ENCODE results near the gene FGD6. TPM values are rescaled to one million over a fixed set of nuclear protein-coding genes. Genes with fewer than 3 reads are reported as not detected.

Gene FGD6
- total and polyA plus RNA-seq, 9 donors = 4.5 to 18.7 (median 15.2) TPM

DNA sequence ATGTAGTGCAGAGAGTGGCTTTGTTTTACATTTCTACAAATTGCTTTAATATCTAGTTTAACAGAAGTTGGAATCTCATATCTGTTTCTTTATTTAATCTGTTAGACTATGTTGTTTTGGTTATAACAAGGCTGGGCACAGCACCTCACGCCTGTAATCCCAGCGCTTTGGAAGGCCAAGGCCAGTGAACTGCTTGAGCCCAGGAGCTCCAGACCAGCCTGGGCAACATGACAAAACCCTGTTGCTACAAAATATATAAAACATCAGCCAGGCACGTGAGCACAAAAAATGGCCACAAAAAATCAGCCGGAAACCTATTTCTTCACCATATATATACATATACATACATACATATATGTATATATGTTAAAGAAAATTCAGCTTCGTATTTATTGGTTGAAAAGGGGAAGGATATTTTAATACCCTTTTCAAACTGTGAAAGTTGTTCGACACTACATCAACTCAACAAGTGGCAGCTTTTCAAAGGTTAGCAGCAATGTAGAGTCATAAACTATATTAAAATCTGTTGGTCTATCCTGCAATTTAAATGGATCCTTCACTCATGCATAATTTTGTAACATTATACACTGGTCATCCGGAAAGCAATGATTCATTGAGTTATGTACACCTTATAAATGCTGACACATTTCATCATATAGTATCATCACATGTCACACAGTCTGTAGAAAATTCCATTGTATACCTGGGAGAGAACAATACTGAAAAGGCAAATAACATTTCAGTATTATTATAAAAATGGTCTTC, 151.0 kb downstream of the FGD6 start:
- Histone ChIP-seq H3K27me3 (no peaks in the 10 kb centered on the region), H3K4me3 (no peak overlapping the region), H3K4me1 (ENCODE audit: insufficient read depth) (peaks cover 1% of the 10 kb centered on the region), H3K36me3 (no peaks in the 10 kb centered on the region), H3K27ac (no peak overlapping the region), H3K9me3 (no peaks in the 10 kb centered on the region)
- 69 to 83% (median 79%) methylated on average over 7 of the region's 7 CpGs for WGBS, 3 donors
- intact Hi-C loops (cut with DNase I) = no loop called here
- no peak for TF ChIP-seq POLR2A (IDR thresholded peaks at IDR 0.05)
- TF ChIP-seq, protein P1, sequence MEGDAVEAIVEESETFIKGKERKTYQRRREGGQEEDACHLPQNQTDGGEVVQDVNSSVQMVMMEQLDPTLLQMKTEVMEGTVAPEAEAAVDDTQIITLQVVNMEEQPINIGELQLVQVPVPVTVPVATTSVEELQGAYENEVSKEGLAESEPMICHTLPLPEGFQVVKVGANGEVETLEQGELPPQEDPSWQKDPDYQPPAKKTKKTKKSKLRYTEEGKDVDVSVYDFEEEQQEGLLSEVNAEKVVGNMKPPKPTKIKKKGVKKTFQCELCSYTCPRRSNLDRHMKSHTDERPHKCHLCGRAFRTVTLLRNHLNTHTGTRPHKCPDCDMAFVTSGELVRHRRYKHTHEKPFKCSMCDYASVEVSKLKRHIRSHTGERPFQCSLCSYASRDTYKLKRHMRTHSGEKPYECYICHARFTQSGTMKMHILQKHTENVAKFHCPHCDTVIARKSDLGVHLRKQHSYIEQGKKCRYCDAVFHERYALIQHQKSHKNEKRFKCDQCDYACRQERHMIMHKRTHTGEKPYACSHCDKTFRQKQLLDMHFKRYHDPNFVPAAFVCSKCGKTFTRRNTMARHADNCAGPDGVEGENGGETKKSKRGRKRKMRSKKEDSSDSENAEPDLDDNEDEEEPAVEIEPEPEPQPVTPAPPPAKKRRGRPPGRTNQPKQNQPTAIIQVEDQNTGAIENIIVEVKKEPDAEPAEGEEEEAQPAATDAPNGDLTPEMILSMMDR (IDR thresholded peaks at IDR 0.05) = no peak
- TF ChIP-seq EP300 (IDR thresholded peaks at IDR 0.05) = no peak
- DNase-seq = no peak

DNA sequence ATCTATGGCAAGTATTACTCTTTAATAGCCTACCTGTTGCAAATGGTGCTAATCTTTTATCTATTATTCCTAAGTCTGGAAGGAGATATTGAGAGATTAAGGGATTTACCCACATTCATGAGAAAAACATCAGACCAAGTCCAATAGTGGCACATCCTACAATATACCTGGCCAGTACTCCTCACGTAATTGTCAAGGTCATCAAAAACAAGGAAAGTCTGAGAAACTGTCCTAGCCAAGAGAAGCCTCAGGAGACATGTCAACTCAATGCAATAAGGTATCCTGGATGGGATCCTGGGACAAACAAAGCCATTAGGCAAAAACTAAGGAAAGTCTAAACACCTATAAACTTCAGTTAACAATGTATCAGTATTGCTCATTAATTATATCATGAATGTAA, 156.3 kb downstream of the FGD6 start:
- no peak for TF ChIP-seq EP300 (IDR thresholded peaks at IDR 0.05)
- TF ChIP-seq, protein P1 (IDR thresholded peaks at IDR 0.05) = no peak
- no peak for TF ChIP-seq POLR2A (IDR thresholded peaks at IDR 0.05)
- Histone ChIP-seq H3K4me3 (no peak overlapping the region), H3K27me3 (no peaks in the 10 kb centered on the region), H3K27ac (no peak overlapping the region), H3K4me1 (ENCODE audit: insufficient read depth) (no peaks in the 10 kb centered on the region), H3K36me3 (no peaks in the 10 kb centered on the region), H3K9me3 (no peaks in the 10 kb centered on the region)
- no peak for DNase-seq
- 91 to 97% (median 91%) methylated on average over 1 of the region's 1 CpG for WGBS, 3 donors
- intact Hi-C loops (cut with DNase I) = no loop called here

DNA sequence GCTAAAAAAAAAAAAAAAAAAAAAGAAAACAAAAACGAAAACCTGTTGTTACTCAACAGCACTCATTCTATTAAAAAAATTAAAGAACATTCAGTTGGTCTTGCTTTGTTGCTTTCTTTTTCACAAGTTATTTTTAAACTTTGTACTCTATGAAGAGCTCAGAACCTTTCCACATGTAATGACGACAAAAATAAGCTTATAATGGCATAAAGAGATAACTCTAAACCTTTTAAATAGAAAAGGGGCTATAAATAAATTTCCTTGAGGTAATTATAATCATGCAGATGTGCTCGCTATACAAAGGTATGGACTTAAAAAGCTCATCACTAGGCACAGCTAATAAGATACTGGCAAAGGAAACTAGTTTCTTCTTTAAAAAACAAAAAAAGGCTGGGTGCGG, 157.3 kb downstream of the FGD6 start:
- intact Hi-C loops (cut with DNase I) = no loop called here
- no peaks in the 10 kb centered on the region for H3K4me1 ChIP-seq (ENCODE audit: insufficient read depth)
- TF ChIP-seq POLR2A (IDR thresholded peaks at IDR 0.05) (no peak), EP300 (IDR thresholded peaks at IDR 0.05) (no peak)
- TF ChIP-seq, protein P1 (IDR thresholded peaks at IDR 0.05) = no peak
- H3K9me3 ChIP-seq = no peaks in the 10 kb centered on the region
- H3K36me3 ChIP-seq = no peaks in the 10 kb centered on the region
- no peak overlapping the region for H3K4me3 ChIP-seq
- DNase-seq = no peak
- H3K27me3 ChIP-seq = no peaks in the 10 kb centered on the region
- WGBS, 3 donors = 73 to 79% (median 78%) methylated on average over 4 of the region's 4 CpGs
- H3K27ac ChIP-seq = no peak overlapping the region

DNA sequence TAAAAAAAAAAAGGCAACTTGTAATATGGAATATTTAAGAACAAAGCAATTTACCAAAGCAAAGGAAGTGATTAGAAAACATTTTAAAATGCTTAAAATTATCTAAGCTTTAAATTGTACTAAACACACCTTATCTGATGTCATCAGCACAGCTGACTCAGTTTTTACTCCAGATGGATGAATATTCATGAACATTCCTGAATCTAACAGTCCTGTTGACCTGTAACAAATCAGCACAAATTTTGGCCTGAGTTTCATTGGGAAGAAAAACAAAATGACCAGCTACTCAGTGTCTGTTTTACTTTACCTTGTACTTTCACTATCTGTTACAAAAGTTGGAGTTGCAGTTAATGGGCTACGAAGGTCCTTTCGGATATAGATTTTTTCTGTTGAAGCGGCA, 159.8 kb downstream of the FGD6 start:
- DNase-seq = no peak
- Histone ChIP-seq H3K4me3 (no peak overlapping the region), H3K27ac (no peak overlapping the region), H3K27me3 (no peaks in the 10 kb centered on the region), H3K9me3 (no peaks in the 10 kb centered on the region), H3K36me3 (no peaks in the 10 kb centered on the region), H3K4me1 (ENCODE audit: insufficient read depth) (peaks cover 2% of the 10 kb centered on the region)
- TF ChIP-seq EP300 (IDR thresholded peaks at IDR 0.05) = no peak
- TF ChIP-seq, protein P1 (IDR thresholded peaks at IDR 0.05) = no peak
- no peak for TF ChIP-seq POLR2A (IDR thresholded peaks at IDR 0.05)
- WGBS, 3 donors = 94 to 98% (median 94%) methylated on average over 3 of the region's 3 CpGs
- intact Hi-C loops (cut with DNase I) = no loop called here

Measured in ovary (tissue), 9 donors.